Suprapubic skin (tissue), 4 donors: ENCODE results near the gene CDK5. TPM values are rescaled to one million over a fixed set of nuclear protein-coding genes. Genes with fewer than 3 reads are reported as not detected.
A peak's percentile ranks its signal among the peaks of the same experiment; 100 is the strongest.

ENCODE experiments used
- DNase-seq, 2 donors: peaks; one replicate each; pipeline ENCODE4 v3.0.0-alpha.2; 2019; ENCODE audit warnings: low spot score in 2 of 2
- H3K27ac ChIP-seq: fragments of 200-600 bp; sonication (generic); one replicate; pipeline ENCODE4 v1.5.1; 2019
- H3K27me3 ChIP-seq: fragments of 200-600 bp; sonication (generic); one replicate; pipeline ENCODE4 v1.5.1; 2019
- H3K36me3 ChIP-seq: fragments of 200-600 bp; sonication (generic); one replicate; pipeline ENCODE4 v1.5.1; 2019
- H3K4me1 ChIP-seq: fragments of 200-600 bp; sonication (generic); one replicate; pipeline ENCODE4 v1.5.1; 2019
- H3K4me3 ChIP-seq: fragments of 200-600 bp; sonication (generic); one replicate; pipeline ENCODE4 v1.5.1; 2019; ENCODE audit warnings: mild to moderate bottlenecking
- H3K9me3 ChIP-seq: fragments of 200-600 bp; sonication (generic); one replicate; pipeline ENCODE4 v1.5.1; 2019
- CTCF ChIP-seq, 2 donors: fragments of 200-600 bp in 1 of 2; fragments of 450-650 bp in 1 of 2; sonication (generic) in 1 of 2; IDR thresholded peaks; one replicate each; pipeline ENCODE4 v1.5.1; 2016 to 2019; ENCODE audit warnings: antibody characterized with exemption in 2 of 2, mild to moderate bottlenecking in 1 of 2, moderate library complexity in 1 of 2
- EP300 ChIP-seq: sonication (generic); formaldehyde crosslinking; IDR thresholded peaks from one replicate; pipeline ENCODE4 v1.6.1; 2017; ENCODE audit warnings: antibody characterized with exemption
- POLR2A ChIP-seq, 2 donors: fragments of 450-650 bp; IDR thresholded peaks; one replicate each; pipeline ENCODE4 v1.6.1; 2017; ENCODE audit warnings: antibody characterized with exemption in 2 of 2, mild to moderate bottlenecking in 2 of 2, moderate library complexity in 2 of 2
- POLR2AphosphoS5 ChIP-seq, 3 donors: sonication (generic); formaldehyde crosslinking; IDR thresholded peaks; one replicate each; pipeline ENCODE4 v1.6.1; 2017; ENCODE audit warnings: antibody characterized with exemption in 3 of 3
- WGBS: methylation state at CpG from one replicate; pipeline ENCODE4 v1.1.5; 2018; 5-methylcytosine and 5-hydroxymethylcytosine counted together
- total RNA-seq, 4 donors: library from RNA; depleted of rRNA; stranded (reverse); fragments of >200 nt; gene quantifications; one replicate each; pipeline ENCODE4 v1.1.0, GENCODE V29; 2016

The CDK5 gene
- total RNA-seq, 4 donors from 2014 or later = 7.7 to 14.7 (median 13.4) TPM

GRCh38 chr7:151023232-151023631 is 34.5 kb downstream of the CDK5 start:
- Histone ChIP-seq H3K4me1 (peaks cover 27% of the 10 kb centered on the region), H3K36me3 (no peaks in the 10 kb centered on the region)
- WGBS = 92% methylated on average over 5 of the region's 10 CpGs

GRCh38 chr7:151020231-151020630 is 37.5 kb downstream of the CDK5 start:
- Histone ChIP-seq H3K27ac (no peak overlapping the region), H3K9me3 (no peaks in the 10 kb centered on the region), H3K27me3 (peaks cover 51% of the 10 kb centered on the region), H3K36me3 (no peaks in the 10 kb centered on the region), H3K4me3 (no peak overlapping the region), H3K4me1 (peaks cover 21% of the 10 kb centered on the region)
- WGBS = 52% methylated on average over 7 of the region's 7 CpGs
- no peak for DNase-seq
- TF ChIP-seq POLR2A (IDR thresholded peaks at IDR 0.05) = no peak
- TF ChIP-seq CTCF (IDR thresholded peaks at IDR 0.05) = no peak
- TF ChIP-seq EP300 = no peak
- no peak for TF ChIP-seq POLR2AphosphoS5 (IDR thresholded peaks at IDR 0.05)

More at GRCh38 chr7:151023232-151023631, 34.5 kb downstream of the CDK5 start:
- H3K9me3 ChIP-seq = no peaks in the 10 kb centered on the region
- no peak overlapping the region for H3K4me3 ChIP-seq
- no peak for DNase-seq
- H3K27ac ChIP-seq = no peak overlapping the region
- TF ChIP-seq POLR2A (IDR thresholded peaks at IDR 0.05) (no peak), CTCF (IDR thresholded peaks at IDR 0.05) (no peak), POLR2AphosphoS5 (IDR thresholded peaks at IDR 0.05) (no peak), EP300 (no peak)
- H3K27me3 ChIP-seq = peaks cover 28% of the 10 kb centered on the region

GRCh38 chr7:151019130-151019447 is 38.6 kb downstream of the CDK5 start:
- no peak for TF ChIP-seq EP300
- TF ChIP-seq CTCF (IDR thresholded peaks at IDR 0.05) = no peak
- TF ChIP-seq POLR2A (IDR thresholded peaks at IDR 0.05) = no peak
- no peak for TF ChIP-seq POLR2AphosphoS5 (IDR thresholded peaks at IDR 0.05)
- DNase-seq = no peak
- Histone ChIP-seq H3K36me3 (no peaks in the 10 kb centered on the region), H3K27ac (no peak overlapping the region), H3K4me3 (peak overlapping the region; percentile 43), H3K27me3 (peaks cover 52% of the 10 kb centered on the region), H3K9me3 (no peaks in the 10 kb centered on the region), H3K4me1 (peaks cover 29% of the 10 kb centered on the region)
- WGBS = 42% methylated on average over 12 of the region's 20 CpGs

DNA sequence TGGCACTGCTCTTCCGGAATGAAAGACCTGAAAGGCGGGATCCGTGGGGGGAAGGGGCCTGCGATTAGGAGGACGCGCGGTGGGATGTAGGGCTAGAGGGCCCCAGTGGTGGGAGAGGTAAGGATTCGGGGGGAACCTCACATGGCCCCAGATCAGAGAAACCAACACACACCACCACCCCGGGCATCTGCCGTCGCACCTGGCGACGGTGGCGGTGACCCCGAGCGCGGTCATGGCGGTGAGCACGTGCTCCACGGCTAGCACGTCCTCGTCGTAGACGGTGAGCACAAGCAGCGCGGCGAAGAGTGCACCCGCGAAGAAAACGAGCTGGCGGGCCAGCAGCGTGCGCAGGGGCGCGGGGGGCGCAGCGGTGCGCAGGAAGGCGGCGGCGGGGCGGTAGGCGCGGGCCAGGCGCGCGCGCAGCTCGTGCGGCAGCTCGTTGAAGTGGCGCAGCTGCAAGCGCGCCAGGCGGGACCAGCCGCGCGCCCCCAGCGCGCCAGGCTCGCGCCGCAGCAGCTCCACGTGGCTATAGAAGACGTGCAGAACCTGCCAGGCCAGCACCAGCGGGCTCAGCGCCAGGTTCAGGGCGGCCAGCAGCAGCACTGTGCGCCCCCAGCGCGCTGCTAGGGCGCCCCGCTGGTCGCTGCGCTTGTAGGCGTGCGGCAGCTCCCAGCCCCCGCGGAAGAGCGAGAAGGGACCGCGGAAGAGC is 39.1 kb downstream of the CDK5 start:
- Histone ChIP-seq H3K27me3 (peaks cover 55% of the 10 kb centered on the region), H3K4me3 (peak overlapping the region; percentile 43), H3K36me3 (no peaks in the 10 kb centered on the region), H3K27ac (no peak overlapping the region), H3K4me1 (peaks cover 35% of the 10 kb centered on the region), H3K9me3 (no peaks in the 10 kb centered on the region)
- no peak for TF ChIP-seq POLR2AphosphoS5 (IDR thresholded peaks at IDR 0.05)
- TF ChIP-seq EP300 = no peak
- TF ChIP-seq CTCF (IDR thresholded peaks at IDR 0.05) = no peak
- no peak for TF ChIP-seq POLR2A (IDR thresholded peaks at IDR 0.05)
- 5% methylated on average over 27 of the region's 82 CpGs for WGBS
- no peak for DNase-seq

DNA sequence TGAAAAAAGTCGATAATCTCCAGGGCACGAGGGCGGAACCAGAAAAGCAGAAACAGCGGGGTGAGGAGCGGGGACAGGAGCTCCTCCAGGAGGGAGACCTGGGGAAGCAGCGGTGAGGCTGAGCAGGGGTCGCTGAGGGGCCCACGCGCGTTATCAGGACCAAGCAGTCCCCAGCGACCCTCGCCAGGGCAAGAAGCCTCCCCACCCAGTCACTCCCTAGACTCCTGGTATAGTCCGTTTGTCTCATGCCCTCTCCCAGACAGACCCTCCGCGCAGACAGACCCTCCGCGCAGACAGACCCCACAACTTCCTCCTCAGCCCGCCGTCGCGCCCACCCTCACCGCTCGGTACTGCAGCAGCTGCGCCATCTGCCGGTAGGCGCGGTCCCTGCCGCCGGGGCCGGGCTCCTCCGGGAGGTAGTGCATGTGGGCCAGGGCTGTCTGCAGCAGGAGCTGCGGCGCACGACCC is 39.7 kb downstream of the CDK5 start:
- TF ChIP-seq EP300 (no peak), POLR2AphosphoS5 (IDR thresholded peaks at IDR 0.05) (no peak), CTCF (IDR thresholded peaks at IDR 0.05) (peak; percentile 70 to 98), POLR2A (IDR thresholded peaks at IDR 0.05) (no peak)
- peak overlapping the region; percentile 43 for H3K4me3 ChIP-seq
- H3K27me3 ChIP-seq = peaks cover 61% of the 10 kb centered on the region
- peaks cover 40% of the 10 kb centered on the region for H3K4me1 ChIP-seq
- no peaks in the 10 kb centered on the region for H3K36me3 ChIP-seq
- no peak overlapping the region for H3K27ac ChIP-seq
- DNase-seq = peak in 1 of 2 donors; percentile 82
- WGBS = 5% methylated on average over 14 of the region's 34 CpGs
- no peaks in the 10 kb centered on the region for H3K9me3 ChIP-seq
